Measurements from ENCODE around the gene PEMT.

Gene PEMT

DNA sequence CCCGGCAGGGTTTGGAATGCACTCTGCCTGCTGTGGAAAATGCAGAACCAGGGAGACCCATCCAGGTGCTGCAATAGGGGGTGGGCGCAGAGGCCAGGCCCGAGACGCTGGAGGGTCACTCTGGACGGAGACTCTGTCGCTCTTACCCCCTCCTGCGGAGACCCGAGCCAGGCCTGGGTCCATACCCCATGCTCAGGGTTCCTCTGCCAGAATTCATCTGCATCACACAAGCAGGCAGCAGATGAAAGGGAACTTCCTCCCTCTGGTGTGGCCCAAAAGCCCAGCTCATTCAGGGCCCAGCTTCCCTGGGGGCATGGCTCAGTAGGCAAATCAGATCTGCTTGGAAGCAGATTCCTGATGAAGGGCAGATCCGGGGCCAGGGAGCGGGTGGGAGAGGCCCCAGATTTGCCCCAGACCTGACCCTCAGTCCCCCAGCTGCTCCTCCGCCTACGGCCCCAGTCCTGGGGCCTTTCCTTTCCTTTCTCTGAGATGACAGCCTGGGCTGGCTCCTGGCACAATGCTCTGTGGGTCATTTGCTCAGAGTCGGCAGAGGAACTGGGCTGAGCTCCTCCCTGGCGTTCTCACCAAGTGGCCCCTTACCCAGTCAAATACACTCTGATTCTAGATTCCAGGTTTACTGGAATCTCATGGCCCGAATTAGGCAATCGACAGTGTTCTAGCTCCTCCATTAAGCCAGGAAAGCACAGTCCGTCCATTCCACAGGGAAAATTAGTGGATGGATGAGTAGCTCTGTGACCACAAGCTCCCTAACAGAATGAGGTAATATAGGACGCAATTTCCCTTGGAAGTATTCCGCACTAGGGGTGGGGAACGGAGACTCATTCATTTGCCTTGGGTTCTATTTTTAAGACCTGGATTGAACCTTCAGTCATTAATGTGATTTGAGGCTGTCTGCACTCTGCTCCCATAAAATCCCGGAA, 76.2 kb downstream of the PEMT start:
- no peak for DNase-seq (ENCODE audit: low read depth)

DNA sequence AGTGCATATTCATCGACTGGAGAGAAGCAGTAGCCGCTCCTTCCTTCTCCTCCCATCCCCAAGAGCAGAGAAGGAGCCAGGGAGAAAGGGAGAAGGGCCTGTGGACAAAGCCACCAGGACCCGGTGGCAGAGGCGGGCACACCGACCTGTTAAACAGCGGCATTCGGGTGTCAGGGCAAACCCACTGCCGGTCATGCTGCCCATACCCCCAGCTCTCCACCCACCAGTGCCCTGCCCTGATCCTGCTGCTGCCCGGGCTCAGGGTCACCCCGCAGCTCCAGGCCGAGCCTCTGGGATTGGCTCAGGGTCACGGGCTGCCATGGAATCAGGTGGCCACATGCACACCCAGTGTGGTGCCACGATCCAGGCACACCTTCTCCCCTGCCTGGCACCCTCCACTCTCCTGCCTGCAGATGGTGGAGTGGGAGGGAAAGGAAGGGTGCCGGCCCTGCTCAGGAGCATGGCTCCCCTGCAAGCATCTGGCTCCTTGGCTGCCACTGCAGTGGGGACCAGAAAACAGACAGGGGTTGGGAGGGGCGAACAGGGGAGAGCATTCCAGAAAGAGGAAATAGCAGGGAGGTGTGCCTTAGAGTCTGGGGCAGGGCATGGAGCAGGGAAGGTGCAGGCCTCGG, 77.0 kb downstream of the PEMT start:
- DNase-seq (ENCODE audit: low read depth), result no peak

DNA sequence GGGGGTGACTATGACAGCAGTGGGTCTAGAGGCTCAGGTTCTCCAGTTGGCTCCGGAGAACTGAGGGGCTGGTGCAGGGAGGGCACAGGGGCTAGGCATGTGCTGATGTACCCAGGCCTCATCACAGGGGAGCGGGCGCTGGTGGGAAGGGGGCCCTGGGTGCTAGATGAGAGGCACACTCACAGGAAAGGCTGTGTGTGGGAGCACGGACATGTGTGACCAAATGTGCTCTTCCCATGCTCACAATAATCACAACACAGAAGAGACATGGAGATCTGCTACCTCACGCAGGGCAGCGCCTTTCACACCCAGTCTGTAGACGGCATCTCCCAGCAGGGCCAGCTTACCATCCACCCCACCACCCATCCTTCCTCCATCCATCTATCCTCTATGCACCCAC, 77.9 kb downstream of the PEMT start:
- DNase-seq (ENCODE audit: low read depth), result no peak

DNA sequence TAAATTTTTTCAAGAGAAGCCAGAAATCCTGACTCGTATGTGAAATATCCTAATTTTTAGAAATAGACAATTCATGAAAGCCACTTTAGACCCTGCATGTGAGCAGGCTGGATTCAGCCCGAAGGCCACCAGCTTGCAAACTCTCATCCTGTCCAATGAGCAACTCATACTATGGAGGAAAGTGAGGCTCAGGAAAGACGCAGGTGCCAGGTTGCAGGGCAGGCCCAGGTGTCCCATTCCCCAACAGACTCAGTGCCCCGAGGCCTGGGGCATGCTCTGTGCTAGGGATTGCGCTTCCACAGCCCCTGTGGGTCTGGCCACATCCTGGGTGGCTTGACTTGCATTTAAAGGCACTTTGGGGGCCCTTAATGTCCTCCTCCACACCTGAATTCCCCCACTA, 78.6 kb downstream of the PEMT start:
- no peak for DNase-seq (ENCODE audit: low read depth)

DNA sequence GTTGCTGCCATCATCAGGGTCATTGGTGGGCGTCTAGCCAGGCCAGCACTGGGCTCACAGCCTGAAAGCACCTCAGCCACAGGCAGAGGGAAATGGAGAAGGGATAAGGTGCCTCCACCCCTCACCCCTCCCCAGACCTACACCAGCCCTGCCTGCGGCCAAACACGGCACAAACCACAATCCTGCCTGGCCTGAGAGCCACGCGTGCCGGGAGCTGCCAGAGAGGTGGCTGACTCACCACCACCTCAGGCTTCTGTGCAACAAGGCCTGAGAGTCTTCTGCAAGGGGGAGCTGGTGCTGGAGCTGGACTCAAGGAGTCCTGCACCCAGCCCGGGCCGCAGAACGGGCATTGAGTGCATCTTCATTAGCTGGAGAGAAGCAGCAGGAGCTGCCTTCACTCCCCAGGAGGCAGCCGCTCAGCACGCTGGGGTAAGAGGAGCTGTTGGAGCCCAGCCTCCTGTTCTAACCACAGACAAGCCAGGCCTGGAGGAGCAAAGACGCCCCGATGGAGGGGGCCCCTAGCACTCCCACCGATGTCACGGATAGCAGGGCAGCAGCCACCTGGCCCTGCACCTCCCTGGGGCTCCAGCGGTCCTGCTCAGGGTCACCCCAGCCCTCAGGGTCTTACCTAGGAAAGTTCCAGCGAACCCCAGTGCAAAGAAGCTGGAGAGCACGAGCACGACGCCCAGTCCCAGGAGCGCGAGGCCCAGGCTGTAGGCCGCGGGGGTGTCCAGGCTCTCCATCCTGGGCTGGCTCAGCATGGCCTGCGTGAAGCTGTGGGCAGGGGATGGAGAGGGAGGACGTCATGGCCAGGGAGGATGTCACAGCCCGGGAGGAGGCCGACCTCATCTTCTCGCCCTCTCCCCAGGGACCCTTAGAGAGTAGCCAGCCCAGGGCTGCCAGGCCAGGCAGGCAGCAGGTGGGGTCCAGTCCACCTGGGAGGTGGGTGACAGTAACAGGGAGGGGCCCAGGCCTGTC, 79.3 kb downstream of the PEMT start:
- no peak for DNase-seq (ENCODE audit: low read depth)

DNA sequence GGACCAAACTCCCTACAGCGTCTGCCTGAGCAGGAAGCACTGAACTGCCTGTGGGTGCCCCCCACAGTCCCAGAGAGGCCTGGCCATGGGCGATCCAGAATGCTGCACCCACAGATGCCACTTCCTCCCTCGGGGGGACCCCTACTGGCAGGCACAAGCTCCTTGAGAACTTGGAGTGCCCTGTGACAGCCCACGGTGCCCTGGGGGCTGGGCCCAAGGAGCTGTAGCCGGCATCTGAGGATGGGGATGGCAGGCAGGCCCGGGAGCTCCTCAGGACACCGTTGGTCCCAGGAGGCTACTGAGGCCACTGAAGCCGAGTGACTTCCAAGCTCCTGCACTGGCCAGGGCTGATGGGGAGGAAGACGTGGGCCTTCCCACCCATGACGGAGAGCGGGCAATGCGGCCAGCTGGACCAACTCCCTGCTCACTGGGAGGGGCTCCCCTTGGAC, 80.2 kb downstream of the PEMT start:
- DNase-seq (ENCODE audit: low read depth), result no peak

DNA sequence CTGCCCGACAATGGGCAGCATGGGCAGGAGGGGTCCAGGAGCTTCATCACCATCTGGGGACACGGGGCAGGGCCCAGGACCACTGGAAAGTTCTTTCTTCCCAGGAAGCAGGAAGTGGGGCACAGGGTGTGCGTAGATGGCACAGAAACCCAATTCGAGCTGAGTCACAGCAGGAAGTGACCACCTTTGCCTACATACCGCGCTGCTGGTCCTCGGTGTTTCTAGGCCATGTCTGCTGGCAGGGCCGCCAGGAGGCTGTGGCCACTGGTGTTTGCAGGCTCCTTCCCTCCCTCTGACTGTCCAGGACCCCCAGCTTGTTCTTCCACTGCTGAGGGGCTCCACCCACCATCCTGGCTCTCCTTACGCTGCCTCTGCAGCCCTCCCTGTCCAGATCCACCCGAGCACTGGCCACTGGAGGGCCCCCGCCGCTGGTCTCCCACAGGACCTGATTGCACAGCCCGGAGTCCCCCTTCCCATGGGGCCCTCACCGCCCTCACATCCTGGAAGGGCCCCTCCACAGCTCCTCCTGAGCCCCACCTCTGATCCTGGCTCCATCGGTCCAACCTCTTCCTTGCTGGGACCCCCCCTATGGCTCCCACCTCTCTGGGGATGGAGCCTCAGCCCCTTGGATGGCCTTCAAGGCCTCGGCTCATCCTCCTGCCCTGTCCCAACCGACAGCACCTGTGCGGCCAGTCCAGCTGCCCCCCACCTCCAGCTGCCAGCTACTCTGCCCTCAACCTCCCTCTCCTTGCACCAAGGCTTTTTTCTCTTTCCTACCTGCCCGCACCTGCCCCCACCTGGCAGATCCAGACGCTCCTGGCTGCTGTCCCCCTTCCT, 80.8 kb downstream of the PEMT start:
- DNase-seq (ENCODE audit: low read depth), result no peak

DNA sequence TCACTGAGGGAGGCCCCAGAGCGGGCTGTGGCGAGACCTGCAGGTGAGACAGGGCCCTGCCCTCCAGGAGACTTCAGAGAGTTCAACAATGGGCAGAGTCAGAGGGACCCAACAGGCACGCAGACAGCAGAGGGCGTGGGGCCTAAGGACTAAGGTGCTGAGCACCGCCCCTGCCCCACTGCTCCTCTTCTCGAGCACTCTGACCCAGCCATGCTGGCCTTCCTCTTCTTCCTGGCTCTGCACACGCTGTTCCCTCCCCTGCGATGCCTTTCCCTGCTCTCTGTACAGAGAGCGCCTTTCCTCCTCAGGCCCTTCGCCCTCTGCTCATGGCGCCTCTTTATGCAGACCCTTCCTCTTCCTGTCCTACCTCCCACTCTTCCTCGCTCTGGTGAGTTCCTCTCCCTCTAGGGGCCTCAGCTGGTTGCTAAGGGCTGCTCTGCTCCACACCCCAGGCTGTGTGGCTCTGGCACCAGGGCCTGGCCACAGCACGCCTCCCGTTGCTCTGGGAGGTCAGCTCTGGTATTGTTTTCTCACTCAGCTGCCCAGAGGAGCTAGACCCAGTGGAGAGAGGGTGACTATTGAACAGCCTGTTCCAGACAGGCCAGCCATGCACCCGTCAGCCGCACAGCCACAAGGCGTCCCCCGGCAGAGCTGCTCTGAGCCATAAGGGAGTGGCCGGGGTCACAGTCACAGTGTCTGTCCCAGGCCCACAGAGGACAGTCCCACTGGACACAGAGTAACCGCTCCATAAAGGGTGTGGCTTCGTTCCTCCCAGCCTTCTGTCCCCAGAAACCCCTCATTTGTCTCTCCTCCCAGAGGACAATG, 81.7 kb downstream of the PEMT start:
- DNase-seq (ENCODE audit: low read depth), result no peak

DNA sequence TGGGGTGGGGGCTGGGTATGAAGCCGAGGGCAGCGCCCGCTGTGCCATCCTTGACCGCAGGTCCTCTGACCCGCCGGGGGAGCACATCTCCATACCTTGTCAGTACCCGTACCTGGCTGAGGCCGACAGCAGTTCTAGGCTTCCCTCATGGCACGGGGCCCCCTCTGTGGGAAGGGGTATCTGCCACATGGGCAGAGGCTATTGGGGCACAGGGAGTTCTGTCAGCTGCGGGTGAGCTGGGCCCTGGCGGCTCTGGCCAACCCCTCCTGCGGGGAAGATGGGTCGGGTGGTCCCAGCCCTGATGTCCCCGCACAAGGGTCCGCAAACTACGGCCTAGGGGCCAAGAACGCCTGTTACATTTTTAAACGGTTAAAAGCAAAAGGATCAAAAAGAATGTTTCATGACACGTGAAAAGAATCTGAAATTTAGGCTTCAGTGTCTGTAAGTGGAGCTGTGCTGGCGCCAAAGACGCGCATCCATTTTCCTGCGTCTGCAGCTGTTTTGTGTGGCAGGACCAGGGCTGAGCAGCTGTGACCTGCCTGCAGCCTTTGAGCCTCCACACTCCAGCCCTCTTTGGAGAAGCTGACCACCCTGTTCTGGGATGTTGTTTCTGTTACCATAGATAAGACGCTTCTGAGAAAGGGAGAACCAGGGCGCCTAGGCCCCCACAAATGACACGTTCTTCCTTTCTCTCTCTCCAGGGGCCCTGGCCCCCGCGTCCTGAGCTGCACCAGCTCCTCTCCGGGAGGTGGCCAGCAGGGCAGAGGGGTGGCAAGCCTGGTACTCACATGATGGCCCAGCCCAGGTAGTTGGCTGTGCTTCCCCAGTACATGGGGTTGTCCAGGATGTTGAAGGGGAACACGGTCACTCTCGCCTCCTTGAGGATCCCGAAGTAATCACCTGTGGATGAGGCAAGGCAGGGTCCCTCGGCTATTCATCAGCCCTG, 82.6 kb downstream of the PEMT start:
- DNase-seq (ENCODE audit: low read depth), result no peak

DNA sequence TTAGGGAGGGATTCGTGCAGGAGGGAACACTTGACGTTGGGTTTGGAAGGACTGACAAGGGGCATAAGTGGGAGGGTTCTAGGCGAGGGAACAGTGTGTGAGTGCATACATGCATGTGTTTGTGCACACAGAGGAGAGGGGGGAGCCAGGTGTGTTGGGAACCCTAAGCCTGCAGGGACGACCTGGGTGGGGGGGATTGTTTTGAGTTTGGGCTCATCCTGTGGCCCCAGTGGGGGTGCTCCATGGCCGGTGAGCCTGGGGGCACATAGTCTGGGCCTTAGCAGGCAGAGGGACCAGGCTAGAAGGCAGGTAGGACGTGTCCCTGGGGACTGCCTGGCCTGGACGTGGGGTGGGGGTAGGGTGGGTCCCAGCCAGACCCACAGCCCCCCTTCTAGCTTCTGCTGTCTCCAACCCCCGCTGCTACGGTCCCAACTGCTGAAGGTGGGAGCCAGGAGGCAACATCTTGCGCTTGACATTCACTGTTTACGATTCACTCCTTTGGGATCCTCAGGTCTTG, 83.4 kb downstream of the PEMT start:
- no peak for DNase-seq (ENCODE audit: low read depth)

DNA sequence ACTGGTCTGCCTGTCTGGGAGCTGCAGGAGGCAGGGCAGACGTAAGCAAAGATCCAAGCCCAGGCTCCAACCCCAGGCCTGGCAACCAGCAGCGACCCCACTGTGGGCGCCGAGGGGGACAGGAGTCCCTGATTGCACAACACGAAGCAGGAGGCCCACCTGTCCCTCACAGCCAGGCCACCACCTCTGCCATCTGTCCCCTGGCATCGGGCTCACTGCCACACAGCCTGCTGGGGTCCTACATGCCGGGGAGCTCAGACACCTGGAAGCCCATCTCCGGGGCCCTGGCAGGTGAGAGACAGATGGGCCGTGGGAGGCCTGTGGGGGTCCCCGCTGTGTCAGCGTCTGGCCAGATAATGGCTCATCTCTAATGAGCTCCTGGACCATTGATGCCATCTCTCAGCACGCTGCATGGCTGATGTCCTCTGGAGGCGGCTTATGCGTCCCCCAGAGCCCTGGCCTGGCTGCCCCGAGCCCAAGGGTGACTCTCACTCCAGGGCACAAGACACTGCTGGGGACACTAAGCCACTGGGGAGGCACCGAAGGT, 84.0 kb downstream of the PEMT start:
- no peak for DNase-seq (ENCODE audit: low read depth)

DNA sequence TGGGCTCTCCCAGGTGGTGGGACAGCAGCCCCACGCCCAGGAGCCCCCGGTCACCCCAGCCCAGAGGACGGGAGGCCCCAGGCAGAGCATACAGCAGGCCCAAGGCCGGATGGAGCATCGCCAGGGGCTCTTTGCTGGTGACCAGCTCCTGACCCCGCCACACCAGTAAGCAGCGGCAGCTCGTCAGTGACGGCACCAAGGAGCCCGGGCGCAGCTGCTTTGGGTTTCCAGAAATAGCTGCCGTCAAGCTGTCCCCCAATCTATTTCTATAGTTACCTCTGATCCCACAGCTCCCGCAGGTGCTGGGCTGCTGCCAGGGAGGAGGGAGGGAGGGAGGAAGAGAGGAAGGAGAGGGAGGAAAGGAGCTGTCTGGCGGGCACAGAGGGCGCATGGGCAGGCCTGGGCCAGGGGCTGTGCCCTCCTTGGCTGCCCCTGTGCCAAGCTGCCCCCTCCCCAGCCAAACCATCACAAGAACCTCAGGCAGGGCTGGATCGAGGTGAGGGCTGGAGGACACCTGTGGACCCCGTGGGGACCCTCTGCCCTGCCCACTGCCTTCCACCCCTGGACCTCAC, 84.5 kb downstream of the PEMT start:
- no peak for DNase-seq (ENCODE audit: low read depth)

DNA sequence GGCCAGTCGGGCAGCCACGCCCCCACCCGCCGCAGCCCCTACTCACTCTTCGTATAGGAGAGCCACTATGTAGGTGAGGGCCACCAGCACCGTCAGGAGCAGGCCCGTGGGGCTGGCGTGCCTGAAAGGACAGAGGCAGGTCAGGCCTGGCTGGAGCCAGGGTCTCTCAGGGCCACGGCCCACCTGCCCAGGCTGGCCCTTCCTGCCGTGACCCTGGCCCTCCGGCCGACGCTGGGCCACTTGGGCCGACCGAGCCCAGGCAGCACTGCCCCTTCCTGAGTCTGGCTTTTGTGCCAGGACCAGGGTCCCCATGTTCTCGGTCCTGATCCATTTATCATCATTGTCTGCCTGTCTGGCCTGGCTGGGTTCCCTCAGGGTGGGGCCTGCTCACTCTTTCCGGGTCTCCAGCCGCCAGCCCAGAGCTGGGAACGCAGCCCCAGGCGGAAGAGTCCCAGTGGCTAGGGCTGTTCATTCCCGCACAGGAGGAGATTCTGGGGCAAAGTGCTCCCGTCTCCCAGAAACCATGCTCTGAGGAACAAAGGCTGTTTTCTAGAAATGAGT, 85.2 kb downstream of the PEMT start:
- DNase-seq (ENCODE audit: low read depth), result no peak

DNA sequence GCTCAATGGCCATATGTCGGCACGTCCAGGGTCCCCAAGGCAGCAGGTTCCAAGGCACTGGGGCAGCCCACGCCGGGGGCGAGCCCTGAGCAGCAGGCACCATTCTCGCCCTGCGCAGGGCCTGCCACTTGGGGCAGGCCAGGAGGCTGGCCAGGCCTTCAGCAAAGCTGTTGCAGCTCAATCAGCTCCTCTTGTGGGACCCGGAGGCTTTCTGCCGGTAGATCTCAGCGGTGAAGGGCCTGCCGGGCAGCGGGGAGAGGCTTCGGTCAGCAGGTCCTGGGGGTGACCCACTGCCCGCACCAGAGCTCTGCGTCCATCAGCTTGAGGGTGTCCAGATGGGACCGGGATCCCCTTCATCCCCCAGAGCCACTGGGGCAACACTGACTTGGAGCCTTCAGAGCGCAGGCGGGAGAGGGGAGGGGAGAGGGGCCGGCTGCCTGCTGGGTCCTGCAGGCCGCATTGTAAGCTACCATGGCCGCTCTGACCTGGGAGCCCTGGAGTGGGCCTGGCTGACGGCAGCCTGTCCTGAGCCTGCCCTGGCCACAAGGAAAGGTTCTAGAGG, 85.8 kb downstream of the PEMT start:
- DNase-seq (ENCODE audit: low read depth), result no peak

DNA sequence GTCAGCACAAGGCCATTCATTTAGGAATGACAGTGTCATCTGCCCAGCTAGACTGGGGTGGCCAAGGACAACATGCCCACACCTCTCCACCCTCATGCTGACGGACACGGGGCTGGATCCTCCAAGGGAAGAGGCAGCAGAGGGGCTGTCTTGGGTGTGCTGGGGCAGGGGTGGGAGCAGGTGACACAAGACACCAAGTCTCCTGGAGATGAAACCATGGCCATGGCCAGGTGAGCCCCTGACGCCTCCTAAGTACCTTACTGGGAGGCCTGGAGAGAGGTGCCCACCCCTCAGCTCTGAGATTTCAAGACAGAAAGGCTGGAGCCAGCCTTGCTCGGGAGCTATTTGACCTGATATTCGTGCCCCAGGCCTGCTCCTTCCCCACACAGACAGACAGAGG, 86.4 kb downstream of the PEMT start:
- no peak for DNase-seq (ENCODE audit: low read depth)

DNA sequence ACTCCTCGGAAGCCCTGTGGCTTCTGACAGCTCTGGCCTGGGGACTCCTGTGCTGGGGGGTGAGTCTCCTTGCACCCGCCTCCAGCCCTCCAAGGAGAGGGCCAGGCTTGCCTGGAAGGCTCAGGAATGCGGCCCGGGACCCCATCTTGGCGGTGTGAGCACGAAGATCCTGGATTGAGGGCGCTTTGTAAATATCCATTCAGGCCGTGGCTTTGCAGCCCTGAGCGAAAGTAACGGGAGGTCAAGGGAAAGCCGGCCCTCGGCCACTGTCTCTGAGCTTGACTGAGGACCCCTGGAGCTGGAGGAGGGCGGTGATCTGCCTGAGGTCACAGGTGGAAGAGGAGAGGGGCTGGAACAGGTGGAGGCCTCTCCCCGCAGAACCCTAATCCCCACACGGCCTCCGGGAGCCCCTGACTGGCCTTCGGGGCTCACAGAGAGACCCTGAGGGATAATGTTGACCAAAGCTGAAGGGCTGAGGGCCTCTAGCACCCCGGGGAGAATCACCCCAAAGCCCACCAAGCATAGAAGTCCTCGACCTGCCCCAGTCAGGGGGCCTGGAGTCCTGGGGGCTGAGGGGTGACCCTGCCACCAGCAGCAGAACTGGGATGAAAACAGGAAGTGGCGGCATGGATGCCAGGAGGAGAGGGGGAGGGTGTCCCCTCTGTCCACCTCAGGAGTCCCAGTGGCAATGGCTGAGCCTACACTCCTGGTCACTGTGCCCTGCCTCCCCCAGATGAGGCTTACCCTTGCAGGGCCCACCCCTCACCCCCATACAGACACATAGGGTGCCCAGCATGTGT, 87.0 kb downstream of the PEMT start:
- DNase-seq (ENCODE audit: low read depth), result no peak

DNA sequence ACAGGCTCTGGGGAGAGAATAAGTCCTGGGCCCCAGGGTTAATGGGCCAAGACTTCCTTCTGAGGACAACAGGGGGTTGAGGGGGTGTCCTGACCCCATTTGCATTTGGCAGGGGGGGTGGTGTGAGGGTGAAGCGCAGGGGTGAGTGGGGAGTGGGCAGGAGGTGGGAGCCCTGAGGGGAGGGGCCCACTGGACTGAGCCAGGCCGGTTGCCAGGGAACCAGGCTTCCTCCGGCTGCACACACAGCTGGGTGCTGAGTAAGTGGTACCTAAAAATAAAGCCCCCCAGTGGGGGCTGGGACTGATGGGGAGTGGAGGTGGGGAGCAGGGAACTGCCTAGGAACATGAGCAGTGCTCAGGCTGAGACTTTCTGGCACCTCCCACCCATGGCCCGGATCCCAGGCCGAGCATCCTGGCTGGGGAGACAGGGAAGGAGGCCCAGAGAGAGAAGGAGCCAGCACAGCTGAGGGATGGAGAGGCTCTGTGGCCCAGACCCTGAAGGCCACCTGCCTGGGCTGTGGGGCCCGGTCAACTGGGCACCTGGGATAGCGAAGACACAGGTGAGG, 87.9 kb downstream of the PEMT start:
- DNase-seq (ENCODE audit: low read depth), result no peak
